Esophagus muscularis mucosa (tissue), 4 donors: Measurements from ENCODE around the gene ARFGAP3.

Experiments
- EP300 ChIP-seq: sonication (generic); formaldehyde crosslinking; IDR thresholded peaks from one replicate; pipeline ENCODE4 v1.6.1; 2017; ENCODE audit warnings: antibody characterized with exemption
- POLR2A ChIP-seq: fragments of 450-650 bp; IDR thresholded peaks from one replicate; pipeline ENCODE4 v1.6.1; 2017; ENCODE audit warnings: antibody characterized with exemption, moderate library complexity, mild to moderate bottlenecking, low read depth
- TF ChIP-seq, protein P1 (sequence below), 3 experiments: fragments of 200-600 bp in 2 of 3; fragments of 450-650 bp in 1 of 3; sonication (generic) in 2 of 3; IDR thresholded peaks; one replicate each; pipeline ENCODE4 v1.5.1; 2017 to 2019; ENCODE audit warnings: antibody characterized with exemption in 3 of 3, mild to moderate bottlenecking in 2 of 3, moderate library complexity in 1 of 3

- TF ChIP-seq, protein P1, sequence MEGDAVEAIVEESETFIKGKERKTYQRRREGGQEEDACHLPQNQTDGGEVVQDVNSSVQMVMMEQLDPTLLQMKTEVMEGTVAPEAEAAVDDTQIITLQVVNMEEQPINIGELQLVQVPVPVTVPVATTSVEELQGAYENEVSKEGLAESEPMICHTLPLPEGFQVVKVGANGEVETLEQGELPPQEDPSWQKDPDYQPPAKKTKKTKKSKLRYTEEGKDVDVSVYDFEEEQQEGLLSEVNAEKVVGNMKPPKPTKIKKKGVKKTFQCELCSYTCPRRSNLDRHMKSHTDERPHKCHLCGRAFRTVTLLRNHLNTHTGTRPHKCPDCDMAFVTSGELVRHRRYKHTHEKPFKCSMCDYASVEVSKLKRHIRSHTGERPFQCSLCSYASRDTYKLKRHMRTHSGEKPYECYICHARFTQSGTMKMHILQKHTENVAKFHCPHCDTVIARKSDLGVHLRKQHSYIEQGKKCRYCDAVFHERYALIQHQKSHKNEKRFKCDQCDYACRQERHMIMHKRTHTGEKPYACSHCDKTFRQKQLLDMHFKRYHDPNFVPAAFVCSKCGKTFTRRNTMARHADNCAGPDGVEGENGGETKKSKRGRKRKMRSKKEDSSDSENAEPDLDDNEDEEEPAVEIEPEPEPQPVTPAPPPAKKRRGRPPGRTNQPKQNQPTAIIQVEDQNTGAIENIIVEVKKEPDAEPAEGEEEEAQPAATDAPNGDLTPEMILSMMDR (IDR thresholded peaks at IDR 0.05), result no peak
- TF ChIP-seq POLR2A, result no peak
- no peak for TF ChIP-seq EP300
Observed at GRCh38 chr22:42857845-42858481, 890 bp upstream of the ARFGAP3 start.
